Adrenal gland (tissue), 5 donors: Measurements from ENCODE around the gene CEP112.

Experiments
- POLR2A ChIP-seq, 2 donors: fragments of 450-650 bp; IDR thresholded peaks; one replicate each; pipeline ENCODE4 v1.6.1; 2017; ENCODE audit warnings: antibody characterized with exemption in 2 of 2, mild to moderate bottlenecking in 2 of 2, moderate library complexity in 1 of 2
- TF ChIP-seq, protein P1 (sequence below), 6 experiments: fragments of 450-650 bp in 4 of 6; fragments of 200-600 bp in 2 of 6; sonication (generic) in 1 of 6; IDR thresholded peaks; 1 replicate in 5 of 6; 2 replicates in 1 of 6; pipeline versions ENCODE4 v1.5.1 to v1.8.0; 2016 to 2021; ENCODE audit warnings: antibody characterized with exemption in 6 of 6, mild to moderate bottlenecking in 2 of 6, moderate library complexity in 1 of 6
- donor health status: DM: no; HTN: no; CAD: no.

GRCh38 chr17:65595071-65595656, 596.8 kb downstream of the CEP112 start:
- TF ChIP-seq, protein P1, sequence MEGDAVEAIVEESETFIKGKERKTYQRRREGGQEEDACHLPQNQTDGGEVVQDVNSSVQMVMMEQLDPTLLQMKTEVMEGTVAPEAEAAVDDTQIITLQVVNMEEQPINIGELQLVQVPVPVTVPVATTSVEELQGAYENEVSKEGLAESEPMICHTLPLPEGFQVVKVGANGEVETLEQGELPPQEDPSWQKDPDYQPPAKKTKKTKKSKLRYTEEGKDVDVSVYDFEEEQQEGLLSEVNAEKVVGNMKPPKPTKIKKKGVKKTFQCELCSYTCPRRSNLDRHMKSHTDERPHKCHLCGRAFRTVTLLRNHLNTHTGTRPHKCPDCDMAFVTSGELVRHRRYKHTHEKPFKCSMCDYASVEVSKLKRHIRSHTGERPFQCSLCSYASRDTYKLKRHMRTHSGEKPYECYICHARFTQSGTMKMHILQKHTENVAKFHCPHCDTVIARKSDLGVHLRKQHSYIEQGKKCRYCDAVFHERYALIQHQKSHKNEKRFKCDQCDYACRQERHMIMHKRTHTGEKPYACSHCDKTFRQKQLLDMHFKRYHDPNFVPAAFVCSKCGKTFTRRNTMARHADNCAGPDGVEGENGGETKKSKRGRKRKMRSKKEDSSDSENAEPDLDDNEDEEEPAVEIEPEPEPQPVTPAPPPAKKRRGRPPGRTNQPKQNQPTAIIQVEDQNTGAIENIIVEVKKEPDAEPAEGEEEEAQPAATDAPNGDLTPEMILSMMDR (IDR thresholded peaks at IDR 0.05), result no peak
- TF ChIP-seq POLR2A (IDR thresholded peaks at IDR 0.05), result no peak
